HepG2 (cell line): ENCODE results near the gene UNKL. TPM values are rescaled to one million over a fixed set of nuclear protein-coding genes. Genes with fewer than 3 reads are reported as not detected.

Source experiments
- AHR ChIP-seq: IDR thresholded peaks from 2 replicates; pipeline ENCODE4 v1.6.1; 2018; ENCODE audit warnings: missing genetic modification reagents, missing compliant biosample characterization
- CBX5 ChIP-seq: sonication (generic); formaldehyde crosslinking; IDR thresholded peaks from 2 replicates; pipeline ENCODE4 v1.4.0; 2020; ENCODE audit warnings: missing genetic modification reagents, borderline replicate concordance
- ETV6 ChIP-seq: sonication (generic); formaldehyde crosslinking; conservative IDR thresholded peaks from 2 replicates; pipeline ENCODE4 v1.4.0; 2020; ENCODE audit warnings: missing genetic modification reagents
- HIVEP1 ChIP-seq: sonication (generic); formaldehyde crosslinking; IDR thresholded peaks from 2 replicates; pipeline ENCODE4 v1.4.0; 2020; ENCODE audit warnings: mild to moderate bottlenecking, missing genetic modification reagents
- JUNB ChIP-seq: sonication (generic); formaldehyde crosslinking; IDR thresholded peaks from 2 replicates; pipeline ENCODE4 v1.8.0; 2022; ENCODE audit warnings: missing genetic modification reagents, mild to moderate bottlenecking, borderline replicate concordance
- KLF16 ChIP-seq, 2 experiments: sonication (generic) in 1 of 2; formaldehyde crosslinking in 1 of 2; IDR thresholded peaks; 2 replicates each; pipeline versions ENCODE4 v1.6.1 to v1.8.0; 2016 to 2023; ENCODE audit warnings: missing genetic modification reagents in 2 of 2, missing compliant biosample characterization in 1 of 2
- MATR3 ChIP-seq: sonication (generic); formaldehyde crosslinking; IDR thresholded peaks from 2 replicates; pipeline ENCODE4 v1.4.0; 2020; ENCODE audit warnings: missing genetic modification reagents
- NFYC ChIP-seq: IDR thresholded peaks from 2 replicates; pipeline ENCODE4 v1.6.1; 2016; ENCODE audit warnings: missing genetic modification reagents, missing compliant biosample characterization
- SMAD1 ChIP-seq: sonication (generic); formaldehyde crosslinking; IDR thresholded peaks from 2 replicates; pipeline ENCODE4 v1.4.0; 2020; ENCODE audit warnings: missing genetic modification reagents, low read depth, mild to moderate bottlenecking, borderline replicate concordance
- SP1 ChIP-seq, 2 experiments: fragments of 450-650 bp in 1 of 2; sonication (generic) in 1 of 2; formaldehyde crosslinking in 1 of 2; IDR thresholded peaks; 2 replicates each; pipeline versions ENCODE4 v1.4.0 to v1.6.1; 2016 to 2020; ENCODE audit warnings: missing genetic modification reagents in 1 of 2
- SP140L ChIP-seq: sonication (generic); formaldehyde crosslinking; IDR thresholded peaks from 2 replicates; pipeline ENCODE4 v1.4.0; 2020; ENCODE audit warnings: missing genetic modification reagents, borderline replicate concordance
- TCF7L2 ChIP-seq: IDR thresholded peaks from 2 replicates; pipeline ENCODE4 v1.6.1; 2011; ENCODE audit warnings: mild to moderate bottlenecking, low read depth, low read length, moderate library complexity
- ZNF329 ChIP-seq: sonication (generic); formaldehyde crosslinking; IDR thresholded peaks from 2 replicates; pipeline ENCODE4 v1.9.0; 2021; ENCODE audit warnings: low read depth, mild to moderate bottlenecking, missing genetic modification reagents
- ZNF367 ChIP-seq: sonication (generic); formaldehyde crosslinking; IDR thresholded peaks from 2 replicates; pipeline ENCODE4 v1.4.0; 2020; ENCODE audit warnings: missing genetic modification reagents, borderline replicate concordance
- ZNF501 ChIP-seq: sonication (generic); formaldehyde crosslinking; IDR thresholded peaks from 2 replicates; pipeline ENCODE4 v1.5.1; 2020; ENCODE audit warnings: mild to moderate bottlenecking, moderate library complexity, missing genetic modification reagents
- ZNF572 ChIP-seq: sonication (generic); formaldehyde crosslinking; IDR thresholded peaks from 2 replicates; pipeline ENCODE4 v1.5.1; 2020; ENCODE audit warnings: mild to moderate bottlenecking, missing genetic modification reagents
- ZNF772 ChIP-seq: sonication (generic); formaldehyde crosslinking; IDR thresholded peaks from 2 replicates; pipeline ENCODE4 v1.5.0; 2020; ENCODE audit warnings: mild to moderate bottlenecking, missing genetic modification reagents
- polyA plus RNA-seq, 8 experiments: library from polyadenylated mRNA; depleted of rRNA in 3 of 8; stranded (reverse) in 7 of 8; unstranded in 1 of 8; fragments of >200 nt; fragmentation: Illumina TruSeq in 4 of 8; extraction: Trizol in 4 of 8; gene quantifications; 2 replicates each; pipeline versions ENCODE4 v1.2.1 to v1.2.3, GENCODE V29; 2011 to 2016; ENCODE audit warnings: low read depth in 4 of 8, missing spikeins in 1 of 8, mixed read lengths in 1 of 8; ENCODE audit not compliant: insufficient read depth in 1 of 8
- total RNA-seq, 5 experiments: library from RNA; depleted of rRNA; stranded (reverse); fragments of >200 nt; fragmentation: Illumina TruSeq; extraction: Trizol; gene quantifications; 2 replicates each; pipeline ENCODE4 v1.2.3, GENCODE V29; 2016; ENCODE audit warnings: low read depth in 1 of 5
- TF ChIP-seq, protein P1 (sequence below): sonication (generic); formaldehyde crosslinking; IDR thresholded peaks from 2 replicates; pipeline ENCODE4 v1.4.0; 2020; ENCODE audit warnings: missing genetic modification reagents, borderline replicate concordance
- TF ChIP-seq, protein P2 (sequence below): sonication (generic); formaldehyde crosslinking; IDR thresholded peaks from 2 replicates; pipeline ENCODE4 v1.5.0; 2020; ENCODE audit warnings: missing genetic modification reagents
- TF ChIP-seq, protein P3 (sequence below): IDR thresholded peaks from 2 replicates; pipeline ENCODE4 v1.6.1; 2018; ENCODE audit warnings: missing genetic modification reagents
- TF ChIP-seq, protein P4 (sequence below): sonication (generic); formaldehyde crosslinking; IDR thresholded peaks from 2 replicates; pipeline ENCODE4 v1.5.1; 2020; ENCODE audit warnings: mild to moderate bottlenecking, missing genetic modification reagents, moderate library complexity

UNKL gene
- total and polyA plus RNA-seq, 2 of the 13 experiments (the other 11 are each of a cell fraction or from before 2014, with no cell fraction given): 10.4 to 17.6 TPM

DNA sequence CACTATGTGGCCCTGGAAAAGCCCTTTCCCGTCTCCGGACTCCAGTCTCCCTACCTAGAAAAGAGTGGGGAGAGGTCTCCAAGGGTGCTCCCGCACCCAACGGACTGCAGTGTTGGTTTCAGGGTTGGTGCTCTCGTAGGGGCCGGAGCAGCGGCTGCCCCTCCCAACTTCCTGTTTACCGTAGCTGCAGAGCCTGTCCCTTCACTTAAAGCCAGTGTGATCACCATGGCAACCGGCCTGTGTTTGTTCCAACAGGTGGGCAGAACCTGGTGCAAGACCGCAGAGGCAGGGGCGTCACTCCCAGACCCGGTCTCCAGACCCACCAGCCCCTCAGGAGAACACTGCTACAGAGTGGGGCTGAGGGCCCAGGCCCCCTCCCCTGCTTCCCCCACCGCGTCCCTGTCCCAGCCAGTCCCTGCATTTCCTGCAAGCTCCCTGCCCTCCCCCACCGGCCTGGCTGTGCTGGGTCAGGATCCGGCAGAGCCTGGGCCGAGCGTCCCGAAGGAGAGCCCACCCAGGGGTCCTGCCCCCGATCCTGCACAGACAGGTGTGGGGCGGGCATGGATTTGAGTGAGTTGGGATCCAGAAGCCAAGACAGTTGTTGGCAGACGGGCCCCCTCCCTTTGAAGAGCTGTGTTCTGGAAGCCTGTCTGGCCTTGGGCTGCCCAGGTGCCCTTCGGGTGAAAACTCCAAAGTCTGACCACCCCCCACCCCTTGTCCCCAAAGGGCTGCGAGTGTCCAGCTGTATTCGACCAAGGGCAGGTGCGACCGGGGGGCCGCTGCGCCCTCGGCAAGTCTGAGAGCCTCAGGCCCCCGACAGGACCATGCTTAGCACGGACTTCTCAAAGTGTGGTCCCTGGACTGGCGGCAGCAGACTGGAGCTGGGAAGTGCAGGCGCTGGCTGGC, 82.5 kb downstream of the UNKL start (continued):
- TF ChIP-seq ZNF501 (CRISPR knock-in tag) (peak; percentile 62; the same call in 1 of the 2 replicates), MATR3 (CRISPR knock-in tag) (no peak), JUNB (CRISPR knock-in tag) (no peak), ZNF367 (CRISPR knock-in tag) (no peak), KLF16 (CRISPR knock-in tag; IDR thresholded peaks at IDR 0.05) (no peak), SP1 (IDR thresholded peaks at IDR 0.05) (no peak), SP1 (CRISPR knock-in tag; IDR thresholded peaks at IDR 0.05) (no peak), HIVEP1 (no peak), CBX5 (CRISPR knock-in tag) (no peak), ETV6 (CRISPR knock-in tag) (no peak), SP140L (CRISPR knock-in tag) (no peak), SMAD1 (peak; percentile 60; the same call in 1 of the 2 replicates), ZNF772 (CRISPR knock-in tag) (0 out of 2 replicates have a peak, but pooled peaks have one; percentile 28), NFYC (CRISPR knock-in tag) (no peak), ZNF572 (CRISPR knock-in tag) (0 out of 2 replicates have a peak, but pooled peaks have one; percentile 48), AHR (CRISPR knock-in tag) (no peak), TCF7L2 (no peak), ZNF329 (CRISPR knock-in tag) (no peak)
- TF ChIP-seq, protein P1, sequence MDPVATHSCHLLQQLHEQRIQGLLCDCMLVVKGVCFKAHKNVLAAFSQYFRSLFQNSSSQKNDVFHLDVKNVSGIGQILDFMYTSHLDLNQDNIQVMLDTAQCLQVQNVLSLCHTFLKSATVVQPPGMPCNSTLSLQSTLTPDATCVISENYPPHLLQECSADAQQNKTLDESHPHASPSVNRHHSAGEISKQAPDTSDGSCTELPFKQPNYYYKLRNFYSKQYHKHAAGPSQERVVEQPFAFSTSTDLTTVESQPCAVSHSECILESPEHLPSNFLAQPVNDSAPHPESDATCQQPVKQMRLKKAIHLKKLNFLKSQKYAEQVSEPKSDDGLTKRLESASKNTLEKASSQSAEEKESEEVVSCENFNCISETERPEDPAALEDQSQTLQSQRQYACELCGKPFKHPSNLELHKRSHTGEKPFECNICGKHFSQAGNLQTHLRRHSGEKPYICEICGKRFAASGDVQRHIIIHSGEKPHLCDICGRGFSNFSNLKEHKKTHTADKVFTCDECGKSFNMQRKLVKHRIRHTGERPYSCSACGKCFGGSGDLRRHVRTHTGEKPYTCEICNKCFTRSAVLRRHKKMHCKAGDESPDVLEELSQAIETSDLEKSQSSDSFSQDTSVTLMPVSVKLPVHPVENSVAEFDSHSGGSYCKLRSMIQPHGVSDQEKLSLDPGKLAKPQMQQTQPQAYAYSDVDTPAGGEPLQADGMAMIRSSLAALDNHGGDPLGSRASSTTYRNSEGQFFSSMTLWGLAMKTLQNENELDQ (CRISPR knock-in tag): no peak
- TF ChIP-seq, protein P2, sequence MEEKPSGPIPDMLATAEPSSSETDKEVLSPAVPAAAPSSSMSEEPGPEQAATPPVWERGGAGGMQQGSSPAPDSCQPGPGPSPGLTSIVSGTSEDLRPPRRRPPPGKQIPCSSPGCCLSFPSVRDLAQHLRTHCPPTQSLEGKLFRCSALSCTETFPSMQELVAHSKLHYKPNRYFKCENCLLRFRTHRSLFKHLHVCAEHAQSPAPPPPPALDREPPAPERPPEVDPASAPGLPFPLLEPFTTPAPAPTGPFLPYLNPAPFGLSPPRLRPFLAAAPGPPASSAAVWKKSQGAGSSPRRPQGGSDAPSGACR (CRISPR knock-in tag): peak; percentile 73; the same call in 1 of the 2 replicates
- TF ChIP-seq, protein P3, sequence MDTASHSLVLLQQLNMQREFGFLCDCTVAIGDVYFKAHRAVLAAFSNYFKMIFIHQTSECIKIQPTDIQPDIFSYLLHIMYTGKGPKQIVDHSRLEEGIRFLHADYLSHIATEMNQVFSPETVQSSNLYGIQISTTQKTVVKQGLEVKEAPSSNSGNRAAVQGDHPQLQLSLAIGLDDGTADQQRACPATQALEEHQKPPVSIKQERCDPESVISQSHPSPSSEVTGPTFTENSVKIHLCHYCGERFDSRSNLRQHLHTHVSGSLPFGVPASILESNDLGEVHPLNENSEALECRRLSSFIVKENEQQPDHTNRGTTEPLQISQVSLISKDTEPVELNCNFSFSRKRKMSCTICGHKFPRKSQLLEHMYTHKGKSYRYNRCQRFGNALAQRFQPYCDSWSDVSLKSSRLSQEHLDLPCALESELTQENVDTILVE: no peak
- TF ChIP-seq, protein P4, sequence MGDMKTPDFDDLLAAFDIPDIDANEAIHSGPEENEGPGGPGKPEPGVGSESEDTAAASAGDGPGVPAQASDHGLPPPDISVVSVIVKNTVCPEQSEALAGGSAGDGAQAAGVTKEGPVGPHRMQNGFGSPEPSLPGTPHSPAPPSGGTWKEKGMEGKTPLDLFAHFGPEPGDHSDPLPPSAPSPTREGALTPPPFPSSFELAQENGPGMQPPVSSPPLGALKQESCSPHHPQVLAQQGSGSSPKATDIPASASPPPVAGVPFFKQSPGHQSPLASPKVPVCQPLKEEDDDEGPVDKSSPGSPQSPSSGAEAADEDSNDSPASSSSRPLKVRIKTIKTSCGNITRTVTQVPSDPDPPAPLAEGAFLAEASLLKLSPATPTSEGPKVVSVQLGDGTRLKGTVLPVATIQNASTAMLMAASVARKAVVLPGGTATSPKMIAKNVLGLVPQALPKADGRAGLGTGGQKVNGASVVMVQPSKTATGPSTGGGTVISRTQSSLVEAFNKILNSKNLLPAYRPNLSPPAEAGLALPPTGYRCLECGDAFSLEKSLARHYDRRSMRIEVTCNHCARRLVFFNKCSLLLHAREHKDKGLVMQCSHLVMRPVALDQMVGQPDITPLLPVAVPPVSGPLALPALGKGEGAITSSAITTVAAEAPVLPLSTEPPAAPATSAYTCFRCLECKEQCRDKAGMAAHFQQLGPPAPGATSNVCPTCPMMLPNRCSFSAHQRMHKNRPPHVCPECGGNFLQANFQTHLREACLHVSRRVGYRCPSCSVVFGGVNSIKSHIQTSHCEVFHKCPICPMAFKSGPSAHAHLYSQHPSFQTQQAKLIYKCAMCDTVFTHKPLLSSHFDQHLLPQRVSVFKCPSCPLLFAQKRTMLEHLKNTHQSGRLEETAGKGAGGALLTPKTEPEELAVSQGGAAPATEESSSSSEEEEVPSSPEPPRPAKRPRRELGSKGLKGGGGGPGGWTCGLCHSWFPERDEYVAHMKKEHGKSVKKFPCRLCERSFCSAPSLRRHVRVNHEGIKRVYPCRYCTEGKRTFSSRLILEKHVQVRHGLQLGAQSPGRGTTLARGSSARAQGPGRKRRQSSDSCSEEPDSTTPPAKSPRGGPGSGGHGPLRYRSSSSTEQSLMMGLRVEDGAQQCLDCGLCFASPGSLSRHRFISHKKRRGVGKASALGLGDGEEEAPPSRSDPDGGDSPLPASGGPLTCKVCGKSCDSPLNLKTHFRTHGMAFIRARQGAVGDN: peak; percentile 70
